ENCODE measurements around the gene TTC7B. TPM values are rescaled to one million over a fixed set of nuclear protein-coding genes. Genes with fewer than 3 reads are reported as not detected.

TTC7B gene
- total and polyA plus RNA-seq, 3 experiments from 2014 or later: 1.7 to 5.8 (median 5.2) TPM

GRCh38 chr14:90664911-90665310 lies 151.3 kb downstream of the TTC7B start:
- no peak overlapping the region for H3K4me3 Mint-ChIP-seq
- ChIA-PET POLR2A (no interaction called here), CTCF (no interaction called here)
- peaks cover 0 to 3% of the 10 kb centered on the region in 2 donors for H3K27me3 Mint-ChIP-seq
- no peak overlapping the region for H3K27ac Mint-ChIP-seq
- H3K4me1 ChIP-seq (ENCODE audit: insufficient read depth, low read length): no peaks in the 10 kb centered on the region
- H3K4me1 Mint-ChIP-seq: no peaks in the 10 kb centered on the region
- H3K9me3 ChIP-seq (ENCODE audit: low read length): no peaks in the 10 kb centered on the region
- H3K36me3 ChIP-seq (ENCODE audit: insufficient read depth, low read length): no peaks in the 10 kb centered on the region
- no peak overlapping the region for H3K27ac ChIP-seq (ENCODE audit: low read depth, low read length)
- no peaks in the 10 kb centered on the region for H3K27me3 ChIP-seq (ENCODE audit: insufficient read depth, low read length, poor library complexity, severe bottlenecking)
- H3K4me3 ChIP-seq (ENCODE audit: low read length): no peak overlapping the region
- peaks cover 0 to 7% (median 3%) of the 10 kb centered on the region in 5 donors for H3K9me3 Mint-ChIP-seq
- H3K36me3 Mint-ChIP-seq: peaks cover 0 to 10% (median 2%) of the 10 kb centered on the region in 3 donors
- no peak for DNase-seq

- Histone ChIP-seq H3K36me3 (ENCODE audit: insufficient read depth, low read length) (no peaks in the 10 kb centered on the region), H3K27ac (ENCODE audit: low read depth, low read length) (no peak overlapping the region), H3K27me3 (ENCODE audit: insufficient read depth, low read length, poor library complexity, severe bottlenecking) (no peaks in the 10 kb centered on the region), H3K4me1 (ENCODE audit: insufficient read depth, low read length) (no peaks in the 10 kb centered on the region), H3K9me3 (ENCODE audit: low read length) (no peaks in the 10 kb centered on the region), H3K4me3 (ENCODE audit: low read length) (no peak overlapping the region)
- Mint-ChIP-seq H3K27ac (no peak overlapping the region), H3K4me3 (no peak overlapping the region), H3K27me3 (peaks cover 0 to 3% of the 10 kb centered on the region in 2 donors), H3K9me3 (peaks cover 0 to 3% (median 0%) of the 10 kb centered on the region in 5 donors), H3K4me1 (peaks cover 0 to 2% (median 2%) of the 10 kb centered on the region in 3 donors), H3K36me3 (no peaks in the 10 kb centered on the region)
- DNase-seq: no peak
- ChIA-PET POLR2A (no interaction called here), CTCF (no interaction called here)
These were observed 152.6 kb downstream of the TTC7B start for GRCh38 chr14:90663680-90664079.

GRCh38 chr14:90663140-90663539 lies 153.1 kb downstream of the TTC7B start:
- ChIA-PET CTCF (no interaction called here), POLR2A (no interaction called here)
- Mint-ChIP-seq H3K9me3 (no peaks in the 10 kb centered on the region), H3K27me3 (peaks cover 0 to 3% of the 10 kb centered on the region in 2 donors), H3K4me1 (peaks cover 0 to 5% (median 5%) of the 10 kb centered on the region in 3 donors), H3K36me3 (no peaks in the 10 kb centered on the region), H3K27ac (no peak overlapping the region), H3K4me3 (no peak overlapping the region)
- Histone ChIP-seq H3K36me3 (ENCODE audit: insufficient read depth, low read length) (no peaks in the 10 kb centered on the region), H3K27ac (ENCODE audit: low read depth, low read length) (no peak overlapping the region), H3K4me1 (ENCODE audit: insufficient read depth, low read length) (no peaks in the 10 kb centered on the region), H3K9me3 (ENCODE audit: low read length) (no peaks in the 10 kb centered on the region), H3K27me3 (ENCODE audit: insufficient read depth, low read length, poor library complexity, severe bottlenecking) (no peaks in the 10 kb centered on the region), H3K4me3 (ENCODE audit: low read length) (no peak overlapping the region)
- DNase-seq: no peak

- ChIA-PET POLR2A (no interaction called here), CTCF (no interaction called here)
- no peaks in the 10 kb centered on the region for H3K27me3 ChIP-seq (ENCODE audit: insufficient read depth, low read length, poor library complexity, severe bottlenecking)
- no peaks in the 10 kb centered on the region for H3K9me3 ChIP-seq (ENCODE audit: low read length)
- no peak overlapping the region for H3K27ac ChIP-seq (ENCODE audit: low read depth, low read length)
- H3K4me1 ChIP-seq (ENCODE audit: insufficient read depth, low read length): no peaks in the 10 kb centered on the region
- Mint-ChIP-seq H3K9me3 (no peaks in the 10 kb centered on the region), H3K4me3 (no peak overlapping the region), H3K4me1 (peaks cover 0 to 5% (median 5%) of the 10 kb centered on the region in 3 donors), H3K27ac (no peak overlapping the region), H3K36me3 (no peaks in the 10 kb centered on the region), H3K27me3 (peaks cover 0 to 3% of the 10 kb centered on the region in 2 donors)
- H3K36me3 ChIP-seq (ENCODE audit: insufficient read depth, low read length): no peaks in the 10 kb centered on the region
- DNase-seq: no peak
- no peak overlapping the region for H3K4me3 ChIP-seq (ENCODE audit: low read length)
These were observed 154.4 kb downstream of the TTC7B start for GRCh38 chr14:90661866-90662265.

GRCh38 chr14:90660865-90661570 lies 155.2 kb downstream of the TTC7B start:
- no peaks in the 10 kb centered on the region for H3K27me3 ChIP-seq (ENCODE audit: insufficient read depth, low read length, poor library complexity, severe bottlenecking)
- no peak overlapping the region for H3K4me3 Mint-ChIP-seq
- peak overlapping the region in 1 of 8 donors; percentile 56 for H3K27ac Mint-ChIP-seq
- no peaks in the 10 kb centered on the region for H3K9me3 Mint-ChIP-seq
- ChIA-PET POLR2A (no interaction called here), CTCF (no interaction called here)
- no peaks in the 10 kb centered on the region for H3K36me3 Mint-ChIP-seq
- H3K36me3 ChIP-seq (ENCODE audit: insufficient read depth, low read length): no peaks in the 10 kb centered on the region
- DNase-seq: no peak
- no peak overlapping the region for H3K4me3 ChIP-seq (ENCODE audit: low read length)
- no peaks in the 10 kb centered on the region for H3K4me1 ChIP-seq (ENCODE audit: insufficient read depth, low read length)
- no peaks in the 10 kb centered on the region for H3K9me3 ChIP-seq (ENCODE audit: low read length)
- no peak overlapping the region for H3K27ac ChIP-seq (ENCODE audit: low read depth, low read length)
- H3K27me3 Mint-ChIP-seq: peaks cover 0 to 3% of the 10 kb centered on the region in 2 donors
- H3K4me1 Mint-ChIP-seq: peaks cover 0 to 5% (median 5%) of the 10 kb centered on the region in 3 donors

- H3K36me3 Mint-ChIP-seq: no peaks in the 10 kb centered on the region
- no peaks in the 10 kb centered on the region for H3K27me3 ChIP-seq (ENCODE audit: insufficient read depth, low read length, poor library complexity, severe bottlenecking)
- H3K4me3 ChIP-seq (ENCODE audit: low read length): no peak overlapping the region
- no peak overlapping the region for H3K27ac ChIP-seq (ENCODE audit: low read depth, low read length)
- POLR2A ChIA-PET: no interaction called here
- no peaks in the 10 kb centered on the region for H3K36me3 ChIP-seq (ENCODE audit: insufficient read depth, low read length)
- no peaks in the 10 kb centered on the region for H3K4me1 ChIP-seq (ENCODE audit: insufficient read depth, low read length)
- no peak for DNase-seq
- CTCF ChIA-PET: no interaction called here
- H3K9me3 ChIP-seq (ENCODE audit: low read length): no peaks in the 10 kb centered on the region
- no peak overlapping the region for H3K4me3 Mint-ChIP-seq
- peaks cover 0 to 5% (median 5%) of the 10 kb centered on the region in 3 donors for H3K4me1 Mint-ChIP-seq
- peak overlapping the region in 1 of 8 donors; percentile 29 for H3K27ac Mint-ChIP-seq
- H3K9me3 Mint-ChIP-seq: no peaks in the 10 kb centered on the region
- H3K27me3 Mint-ChIP-seq: peaks cover 0 to 3% of the 10 kb centered on the region in 2 donors
These were observed 157.1 kb downstream of the TTC7B start for GRCh38 chr14:90659156-90659555.

- ChIA-PET CTCF (no interaction called here), POLR2A (no interaction called here)
- H3K36me3 ChIP-seq (ENCODE audit: insufficient read depth, low read length): no peaks in the 10 kb centered on the region
- DNase-seq: no peak
- no peaks in the 10 kb centered on the region for H3K4me1 ChIP-seq (ENCODE audit: insufficient read depth, low read length)
- H3K27me3 Mint-ChIP-seq: peaks cover 0 to 3% of the 10 kb centered on the region in 2 donors
- no peaks in the 10 kb centered on the region for H3K9me3 Mint-ChIP-seq
- no peaks in the 10 kb centered on the region for H3K36me3 Mint-ChIP-seq
- no peak overlapping the region for H3K27ac ChIP-seq (ENCODE audit: low read depth, low read length)
- no peak overlapping the region for H3K4me3 ChIP-seq (ENCODE audit: low read length)
- no peaks in the 10 kb centered on the region for H3K27me3 ChIP-seq (ENCODE audit: insufficient read depth, low read length, poor library complexity, severe bottlenecking)
- no peaks in the 10 kb centered on the region for H3K9me3 ChIP-seq (ENCODE audit: low read length)
- H3K4me1 Mint-ChIP-seq: peaks cover 0 to 5% (median 5%) of the 10 kb centered on the region in 3 donors
- H3K27ac Mint-ChIP-seq: peak overlapping the region in 1 of 8 donors; percentile 2
- H3K4me3 Mint-ChIP-seq: no peak overlapping the region
These were observed 157.7 kb downstream of the TTC7B start for GRCh38 chr14:90658541-90658967.

- Histone ChIP-seq H3K4me1 (ENCODE audit: insufficient read depth, low read length) (no peaks in the 10 kb centered on the region), H3K27me3 (ENCODE audit: insufficient read depth, low read length, poor library complexity, severe bottlenecking) (no peaks in the 10 kb centered on the region), H3K36me3 (ENCODE audit: insufficient read depth, low read length) (no peaks in the 10 kb centered on the region), H3K9me3 (ENCODE audit: low read length) (no peaks in the 10 kb centered on the region), H3K27ac (ENCODE audit: low read depth, low read length) (no peak overlapping the region), H3K4me3 (ENCODE audit: low read length) (no peak overlapping the region)
- no peak overlapping the region for H3K4me3 Mint-ChIP-seq
- no peaks in the 10 kb centered on the region for H3K36me3 Mint-ChIP-seq
- ChIA-PET CTCF (no interaction called here), POLR2A (no interaction called here)
- no peaks in the 10 kb centered on the region for H3K9me3 Mint-ChIP-seq
- H3K27ac Mint-ChIP-seq: peak overlapping the region in 1 of 8 donors; percentile 34
- H3K27me3 Mint-ChIP-seq: no peaks in the 10 kb centered on the region
- no peak for DNase-seq
- peaks cover 0 to 5% (median 5%) of the 10 kb centered on the region in 3 donors for H3K4me1 Mint-ChIP-seq
These were observed 159.3 kb downstream of the TTC7B start for GRCh38 chr14:90656973-90657372.
